SHP77 treated with DMSO at 0.1 percent for 48 hours (cell line): ENCODE data around the gene PDCD6IP.

Source experiments
- DNase-seq: peaks from one replicate; lab custom pipeline; 2025; lab: John Stamatoyannopoulos, UW

The PDCD6IP gene

GRCh38 chr3:33895658-33896057 lies 97.2 kb downstream of the PDCD6IP start:
- DNase-seq = no peak

GRCh38 chr3:33897306-33897705 lies 98.9 kb downstream of the PDCD6IP start:
- no peak for DNase-seq

GRCh38 chr3:33898901-33899300 lies 100.5 kb downstream of the PDCD6IP start:
- DNase-seq = no peak

- DNase-seq = no peak
Measured at GRCh38 chr3:33900440-33900808, 102.0 kb downstream of the PDCD6IP start.

- DNase-seq = no peak
Measured at GRCh38 chr3:33900809-33901505, 102.5 kb downstream of the PDCD6IP start.

- DNase-seq = no peak
Measured at GRCh38 chr3:33901862-33902563, 103.6 kb downstream of the PDCD6IP start.

- no peak for DNase-seq
Measured at GRCh38 chr3:33904730-33905129, 106.3 kb downstream of the PDCD6IP start.

- DNase-seq = no peak
Measured at GRCh38 chr3:33908250-33908851, 109.9 kb downstream of the PDCD6IP start.

GRCh38 chr3:33909547-33909946 lies 111.1 kb downstream of the PDCD6IP start:
- DNase-seq = no peak

GRCh38 chr3:33910031-33910430 lies 111.6 kb downstream of the PDCD6IP start:
- DNase-seq = no peak

- no peak for DNase-seq
Measured at GRCh38 chr3:33911525-33912322, 113.3 kb downstream of the PDCD6IP start.

GRCh38 chr3:33914212-33914611 lies 115.8 kb downstream of the PDCD6IP start:
- DNase-seq = no peak

GRCh38 chr3:33914731-33915379 lies 116.4 kb downstream of the PDCD6IP start:
- DNase-seq = no peak

- DNase-seq = peak; percentile 4
Measured at GRCh38 chr3:33915796-33916546, 117.5 kb downstream of the PDCD6IP start.

- DNase-seq = no peak
Measured at GRCh38 chr3:33918126-33918756, 119.8 kb downstream of the PDCD6IP start.
